Neural cell (in vitro differentiated cells): ENCODE measurements around the gene TOP1. TPM values are rescaled to one million over a fixed set of nuclear protein-coding genes. Genes with fewer than 3 reads are reported as not detected.

Experiments used
- H2AFZ ChIP-seq: fragments of 200-600, 300-800 bp; sonication (generic), shearing (Covaris generic); 2 replicates; pipeline ENCODE4 v1.6.0; 2014; ENCODE audit warnings: low read depth, mild to moderate bottlenecking, antibody characterized with exemption, low read length, moderate library complexity
- H3F3A ChIP-seq: fragments of 200-600 bp; shearing (Covaris generic); 2 replicates; pipeline ENCODE4 v1.6.1; 2016; ENCODE audit warnings: mild to moderate bottlenecking, moderate library complexity, mixed read lengths, antibody characterized with exemption, low read length; ENCODE audit not compliant: insufficient read depth, poor library complexity, severe bottlenecking
- H3K27ac ChIP-seq: fragments of 200-600, 300-800 bp; sonication (generic), shearing (Covaris generic); 2 replicates; pipeline ENCODE4 v1.5.1; 2014; ENCODE audit warnings: mild to moderate bottlenecking, low read length, moderate library complexity
- H3K27me3 ChIP-seq: fragments of 300-800, 200-600 bp; sonication (generic), shearing (Covaris generic); 2 replicates; pipeline ENCODE4 v1.6.0; 2014; ENCODE audit warnings: mild to moderate bottlenecking, low read depth, low read length, moderate library complexity; ENCODE audit not compliant: insufficient read depth
- H3K36me3 ChIP-seq: fragments of 300-800, 200-600 bp; sonication (generic), shearing (Covaris generic); 2 replicates; pipeline ENCODE4 v1.5.1; 2014; ENCODE audit warnings: mild to moderate bottlenecking, antibody characterized with exemption, low read length, moderate library complexity; ENCODE audit not compliant: insufficient read depth
- H3K4me2 ChIP-seq: fragments of 300-800, 200-600 bp; sonication (generic), shearing (Covaris generic); 2 replicates; pipeline ENCODE4 v1.6.0; 2014; ENCODE audit warnings: mild to moderate bottlenecking, low read length
- H3K4me3 ChIP-seq: fragments of 300-800, 200-600 bp; sonication (generic), shearing (Covaris generic); 2 replicates; pipeline ENCODE4 v1.5.1; 2014; ENCODE audit warnings: mild to moderate bottlenecking, low read length, moderate library complexity
- H3K79me2 ChIP-seq: fragments of 200-600 bp; shearing (Covaris generic); replicated peaks from 2 replicates; pipeline ENCODE4 v1.6.0; 2014; ENCODE audit warnings: mild to moderate bottlenecking, low read length, moderate library complexity; ENCODE audit not compliant: insufficient read depth
- H3K9ac ChIP-seq: fragments of 300-800, 200-600 bp; sonication (generic), shearing (Covaris generic); 2 replicates; pipeline ENCODE4 v1.6.1; 2016; ENCODE audit warnings: mild to moderate bottlenecking, low read length, mixed read lengths
- H3K9me2 ChIP-seq: fragments of 200-600 bp; shearing (Covaris generic); 2 replicates; pipeline ENCODE4 v1.6.1; 2016; ENCODE audit warnings: mild to moderate bottlenecking, low read length, mixed read lengths; ENCODE audit not compliant: insufficient read depth
- H3K9me3 ChIP-seq: fragments of 200-600, 300-800 bp; sonication (generic), shearing (Covaris generic); 2 replicates; pipeline ENCODE4 v1.6.1; 2016; ENCODE audit warnings: mild to moderate bottlenecking, mixed run types, low read length, moderate library complexity, mixed read lengths
- H4K20me1 ChIP-seq: fragments of 200-600 bp; shearing (Covaris generic); 2 replicates; pipeline ENCODE4 v1.6.1; 2016; ENCODE audit warnings: mild to moderate bottlenecking, mixed run types; ENCODE audit not compliant: insufficient read depth
- CTCF ChIP-seq: fragments of 450-650 bp; IDR thresholded peaks from 2 replicates; pipeline ENCODE4 v1.5.1; 2014; ENCODE audit warnings: antibody characterized with exemption, mild to moderate bottlenecking, moderate library complexity; ENCODE audit not compliant: poor library complexity, severe bottlenecking
- EP300 ChIP-seq: fragments of 450-650 bp; conservative IDR thresholded peaks from 2 replicates; pipeline ENCODE4 v1.6.1; 2014; ENCODE audit warnings: antibody characterized with exemption, mild to moderate bottlenecking, moderate library complexity; ENCODE audit not compliant: poor library complexity, severe bottlenecking
- EZH2 ChIP-seq: fragments of 200-600, 300-800 bp; shearing (Covaris generic), sonication (generic); IDR thresholded peaks from 2 replicates; pipeline ENCODE4 v1.6.1; 2014; ENCODE audit warnings: antibody characterized with exemption, low read length, borderline replicate concordance, mild to moderate bottlenecking; ENCODE audit not compliant: insufficient read depth, poor library complexity, severe bottlenecking
- MXI1 ChIP-seq: fragments of 450-650 bp; conservative IDR thresholded peaks from 2 replicates; pipeline ENCODE4 v1.6.1; 2014; ENCODE audit warnings: antibody characterized with exemption, mild to moderate bottlenecking; ENCODE audit not compliant: poor library complexity, severe bottlenecking
- POLR2AphosphoS5 ChIP-seq: IDR thresholded peaks from 2 replicates; pipeline ENCODE4 v1.6.1; 2012
- RAD21 ChIP-seq: fragments of 450-650 bp; conservative IDR thresholded peaks from 2 replicates; pipeline ENCODE4 v1.6.1; 2014; ENCODE audit warnings: antibody characterized with exemption, mild to moderate bottlenecking, moderate library complexity
- SMC3 ChIP-seq: fragments of 450-650 bp; conservative IDR thresholded peaks from 2 replicates; pipeline ENCODE4 v1.6.1; 2014; ENCODE audit warnings: antibody characterized with exemption, mild to moderate bottlenecking, moderate library complexity; ENCODE audit not compliant: poor library complexity
- TAF1 ChIP-seq: IDR thresholded peaks from 2 replicates; pipeline ENCODE4 v1.6.1; 2012; ENCODE audit warnings: low read depth
- polyA plus RNA-seq: library from polyadenylated mRNA; depleted of rRNA; stranded (reverse); fragments of >200 nt; gene quantifications from 2 replicates; pipeline ENCODE4 v1.2.3, GENCODE V29; 2014
- TF ChIP-seq, protein P1 (sequence below): IDR thresholded peaks from 2 replicates; pipeline ENCODE4 v1.6.1; 2012; ENCODE audit warnings: borderline replicate concordance

TOP1 gene
- polyA plus RNA-seq, 1 donor from 2014 or later, result 33.2 TPM

DNA sequence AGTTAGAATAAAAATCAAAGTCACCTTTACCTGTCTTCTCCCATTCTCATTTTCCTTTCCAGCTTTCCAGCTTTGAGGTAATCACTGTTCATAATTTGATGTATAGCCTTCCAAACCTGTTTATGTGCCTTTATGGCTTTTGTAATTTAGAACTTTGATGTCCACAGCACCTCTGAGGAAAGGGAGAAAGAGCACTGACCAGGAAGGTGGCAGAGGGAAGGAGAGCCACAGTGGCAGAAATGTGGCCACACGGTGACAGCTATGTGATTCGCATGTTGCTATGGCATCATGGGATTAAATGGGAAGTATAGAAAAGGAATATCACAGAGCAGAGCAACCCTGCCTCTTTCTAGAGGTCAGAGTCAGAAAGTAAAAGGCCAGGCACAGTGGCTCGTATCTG lies 57.0 kb downstream of the TOP1 start:
- H3K36me3 ChIP-seq, result peaks cover 28% of the 10 kb centered on the region
- no peaks in the 10 kb centered on the region for H3K79me2 ChIP-seq
- TF ChIP-seq SMC3 (no peak), EZH2 (no peak), TAF1 (no peak), EP300 (no peak), POLR2AphosphoS5 (no peak), MXI1 (no peak), RAD21 (no peak), CTCF (no peak)
- TF ChIP-seq, protein P1, sequence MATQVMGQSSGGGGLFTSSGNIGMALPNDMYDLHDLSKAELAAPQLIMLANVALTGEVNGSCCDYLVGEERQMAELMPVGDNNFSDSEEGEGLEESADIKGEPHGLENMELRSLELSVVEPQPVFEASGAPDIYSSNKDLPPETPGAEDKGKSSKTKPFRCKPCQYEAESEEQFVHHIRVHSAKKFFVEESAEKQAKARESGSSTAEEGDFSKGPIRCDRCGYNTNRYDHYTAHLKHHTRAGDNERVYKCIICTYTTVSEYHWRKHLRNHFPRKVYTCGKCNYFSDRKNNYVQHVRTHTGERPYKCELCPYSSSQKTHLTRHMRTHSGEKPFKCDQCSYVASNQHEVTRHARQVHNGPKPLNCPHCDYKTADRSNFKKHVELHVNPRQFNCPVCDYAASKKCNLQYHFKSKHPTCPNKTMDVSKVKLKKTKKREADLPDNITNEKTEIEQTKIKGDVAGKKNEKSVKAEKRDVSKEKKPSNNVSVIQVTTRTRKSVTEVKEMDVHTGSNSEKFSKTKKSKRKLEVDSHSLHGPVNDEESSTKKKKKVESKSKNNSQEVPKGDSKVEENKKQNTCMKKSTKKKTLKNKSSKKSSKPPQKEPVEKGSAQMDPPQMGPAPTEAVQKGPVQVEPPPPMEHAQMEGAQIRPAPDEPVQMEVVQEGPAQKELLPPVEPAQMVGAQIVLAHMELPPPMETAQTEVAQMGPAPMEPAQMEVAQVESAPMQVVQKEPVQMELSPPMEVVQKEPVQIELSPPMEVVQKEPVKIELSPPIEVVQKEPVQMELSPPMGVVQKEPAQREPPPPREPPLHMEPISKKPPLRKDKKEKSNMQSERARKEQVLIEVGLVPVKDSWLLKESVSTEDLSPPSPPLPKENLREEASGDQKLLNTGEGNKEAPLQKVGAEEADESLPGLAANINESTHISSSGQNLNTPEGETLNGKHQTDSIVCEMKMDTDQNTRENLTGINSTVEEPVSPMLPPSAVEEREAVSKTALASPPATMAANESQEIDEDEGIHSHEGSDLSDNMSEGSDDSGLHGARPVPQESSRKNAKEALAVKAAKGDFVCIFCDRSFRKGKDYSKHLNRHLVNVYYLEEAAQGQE, result no peak
- H3K27me3 ChIP-seq, result no peaks in the 10 kb centered on the region
- no peaks in the 10 kb centered on the region for H3F3A ChIP-seq
- no peaks in the 10 kb centered on the region for H4K20me1 ChIP-seq
- no peak overlapping the region for H3K4me2 ChIP-seq
- H3K9ac ChIP-seq, result no peak overlapping the region
- no peak overlapping the region for H3K4me3 ChIP-seq
- no peaks in the 10 kb centered on the region for H3K9me2 ChIP-seq
- no peak overlapping the region for H3K27ac ChIP-seq
- H2AFZ ChIP-seq, result no peak overlapping the region
- H3K9me3 ChIP-seq, result no peaks in the 10 kb centered on the region

- no peaks in the 10 kb centered on the region for H4K20me1 ChIP-seq
- no peaks in the 10 kb centered on the region for H3K9me2 ChIP-seq
- TF ChIP-seq MXI1, result no peak
- TF ChIP-seq, protein P1, result no peak
- no peak for TF ChIP-seq CTCF
- TF ChIP-seq TAF1, result no peak
- no peak for TF ChIP-seq SMC3
- TF ChIP-seq EZH2, result no peak
- TF ChIP-seq EP300, result no peak
- TF ChIP-seq POLR2AphosphoS5, result no peak
- TF ChIP-seq RAD21, result no peak
- no peak overlapping the region for H3K4me2 ChIP-seq
- peaks cover 20% of the 10 kb centered on the region for H3K36me3 ChIP-seq
- no peaks in the 10 kb centered on the region for H3K79me2 ChIP-seq
- no peak overlapping the region for H3K9ac ChIP-seq
- no peaks in the 10 kb centered on the region for H3K27me3 ChIP-seq
- no peaks in the 10 kb centered on the region for H3K9me3 ChIP-seq
- H3F3A ChIP-seq, result no peaks in the 10 kb centered on the region
- H3K27ac ChIP-seq, result no peak overlapping the region
- no peak overlapping the region for H2AFZ ChIP-seq
- H3K4me3 ChIP-seq, result no peak overlapping the region
Measured at GRCh38 chr20:41086402-41087324, 58.0 kb downstream of the TOP1 start.
